OCI-LY1 (cell line): ENCODE results near the gene ADAMTS3.

Experiments
- EZH2 ChIP-seq: fragments of 200-600 bp; sonication (generic), shearing (Covaris generic); IDR thresholded peaks from 2 replicates; pipeline ENCODE4 v1.8.0; 2017; ENCODE audit warnings: borderline replicate concordance, mixed run types, mild to moderate bottlenecking, antibody characterized with exemption, low read length, moderate library complexity, mixed read lengths
- TF ChIP-seq, protein P1 (sequence below): fragments of 200-600 bp; sonication (generic), shearing (Covaris generic); IDR thresholded peaks from 2 replicates; pipeline ENCODE4 v1.5.1; 2017; ENCODE audit warnings: mild to moderate bottlenecking, antibody characterized with exemption, low read length, moderate library complexity, mixed read lengths

GRCh38 chr4:72446353-72447055 is 122.5 kb downstream of the ADAMTS3 start:
- TF ChIP-seq, protein P1, sequence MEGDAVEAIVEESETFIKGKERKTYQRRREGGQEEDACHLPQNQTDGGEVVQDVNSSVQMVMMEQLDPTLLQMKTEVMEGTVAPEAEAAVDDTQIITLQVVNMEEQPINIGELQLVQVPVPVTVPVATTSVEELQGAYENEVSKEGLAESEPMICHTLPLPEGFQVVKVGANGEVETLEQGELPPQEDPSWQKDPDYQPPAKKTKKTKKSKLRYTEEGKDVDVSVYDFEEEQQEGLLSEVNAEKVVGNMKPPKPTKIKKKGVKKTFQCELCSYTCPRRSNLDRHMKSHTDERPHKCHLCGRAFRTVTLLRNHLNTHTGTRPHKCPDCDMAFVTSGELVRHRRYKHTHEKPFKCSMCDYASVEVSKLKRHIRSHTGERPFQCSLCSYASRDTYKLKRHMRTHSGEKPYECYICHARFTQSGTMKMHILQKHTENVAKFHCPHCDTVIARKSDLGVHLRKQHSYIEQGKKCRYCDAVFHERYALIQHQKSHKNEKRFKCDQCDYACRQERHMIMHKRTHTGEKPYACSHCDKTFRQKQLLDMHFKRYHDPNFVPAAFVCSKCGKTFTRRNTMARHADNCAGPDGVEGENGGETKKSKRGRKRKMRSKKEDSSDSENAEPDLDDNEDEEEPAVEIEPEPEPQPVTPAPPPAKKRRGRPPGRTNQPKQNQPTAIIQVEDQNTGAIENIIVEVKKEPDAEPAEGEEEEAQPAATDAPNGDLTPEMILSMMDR, result no peak
- TF ChIP-seq EZH2, result no peak
